ENCODE data around the gene PRKCH. TPM values are rescaled to one million over a fixed set of nuclear protein-coding genes. Genes with fewer than 3 reads are reported as not detected.

The PRKCH gene
- total and polyA plus RNA-seq, 9 donors = 10.2 to 15.5 (median 12.3) TPM

DNA sequence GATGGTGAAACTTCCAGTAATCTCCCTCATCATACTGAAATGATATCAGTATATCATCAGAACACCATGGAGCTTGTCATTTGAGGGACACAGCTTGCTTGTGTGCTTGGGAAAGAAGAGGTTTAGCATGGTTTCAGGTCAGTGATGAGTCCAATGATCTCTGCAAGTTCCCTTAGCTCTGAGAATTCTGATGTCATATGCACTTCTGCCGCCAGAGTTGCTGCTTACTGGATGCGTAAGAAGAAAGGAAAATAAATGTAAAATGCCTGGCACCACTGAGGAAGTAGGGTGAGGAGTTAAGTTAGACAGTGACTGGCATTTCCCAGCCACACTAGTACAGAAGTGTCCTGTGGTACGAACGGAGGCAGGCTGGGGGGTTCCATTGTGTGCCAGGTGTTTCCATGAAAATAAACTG, 22.6 kb downstream of the PRKCH start:
- Histone ChIP-seq H3K27ac (ENCODE audit: low read length) (no peak overlapping the region), H3K36me3 (ENCODE audit: control insufficient read depth, insufficient read depth, low read length) (no peaks in the 10 kb centered on the region), H3K4me1 (ENCODE audit: control insufficient read depth, insufficient read depth, low read length) (no peaks in the 10 kb centered on the region), H3K9me3 (replicated peaks; ENCODE audit: control insufficient read depth, low read depth, low read length) (no peaks in the 10 kb centered on the region), H3K27me3 (ENCODE audit: control insufficient read depth, insufficient read depth, low read length) (no peaks in the 10 kb centered on the region), H3K4me3 (ENCODE audit: low read length) (no peak overlapping the region)
- WGBS (ENCODE audit: insufficient coverage) = 47% methylated on average over 4 of the region's 4 CpGs
- no peak for DNase-seq

DNA sequence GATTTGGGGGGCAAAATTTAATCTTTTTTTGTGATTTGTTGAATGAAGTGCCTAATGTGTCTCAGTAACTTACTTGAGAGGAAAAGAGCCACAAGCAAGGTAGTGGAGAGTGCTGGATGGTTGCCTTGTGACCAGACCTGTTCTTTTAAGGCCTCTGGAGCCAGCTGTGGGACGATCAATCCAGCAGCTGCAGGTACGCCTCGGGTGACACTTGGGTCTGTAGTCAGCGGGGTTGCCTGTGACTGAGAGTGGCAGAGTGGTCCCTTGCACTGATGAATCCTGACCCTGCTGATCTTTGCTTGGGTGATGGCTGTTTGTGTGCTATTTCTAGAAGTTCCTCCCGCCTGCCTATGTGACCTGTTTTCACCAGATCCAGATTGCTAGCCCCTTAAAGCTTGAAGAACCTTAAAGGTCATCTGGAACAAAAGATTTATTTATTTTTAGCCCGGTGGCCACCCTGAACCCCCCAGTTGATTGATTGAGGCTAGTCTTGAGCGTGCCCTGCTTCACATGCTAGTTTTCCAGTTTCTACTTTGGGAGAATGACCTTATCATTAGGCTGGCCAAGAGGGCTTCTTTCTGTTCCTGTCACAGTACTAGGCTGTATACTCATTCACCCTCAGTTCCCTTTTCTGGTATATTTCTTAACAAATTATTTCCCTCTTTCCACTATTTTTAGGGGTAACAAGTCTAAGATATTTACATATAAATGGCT, 23.2 kb downstream of the PRKCH start:
- no peaks in the 10 kb centered on the region for H3K9me3 ChIP-seq (replicated peaks; ENCODE audit: control insufficient read depth, low read depth, low read length)
- no peaks in the 10 kb centered on the region for H3K27me3 ChIP-seq (ENCODE audit: control insufficient read depth, insufficient read depth, low read length)
- peak overlapping the region; percentile 32 for H3K27ac ChIP-seq (ENCODE audit: low read length)
- no peaks in the 10 kb centered on the region for H3K4me1 ChIP-seq (ENCODE audit: control insufficient read depth, insufficient read depth, low read length)
- no peak overlapping the region for H3K4me3 ChIP-seq (ENCODE audit: low read length)
- H3K36me3 ChIP-seq (ENCODE audit: control insufficient read depth, insufficient read depth, low read length) = no peaks in the 10 kb centered on the region
- 65% methylated on average over 6 of the region's 7 CpGs for WGBS (ENCODE audit: insufficient coverage)
- DNase-seq = no peak

DNA sequence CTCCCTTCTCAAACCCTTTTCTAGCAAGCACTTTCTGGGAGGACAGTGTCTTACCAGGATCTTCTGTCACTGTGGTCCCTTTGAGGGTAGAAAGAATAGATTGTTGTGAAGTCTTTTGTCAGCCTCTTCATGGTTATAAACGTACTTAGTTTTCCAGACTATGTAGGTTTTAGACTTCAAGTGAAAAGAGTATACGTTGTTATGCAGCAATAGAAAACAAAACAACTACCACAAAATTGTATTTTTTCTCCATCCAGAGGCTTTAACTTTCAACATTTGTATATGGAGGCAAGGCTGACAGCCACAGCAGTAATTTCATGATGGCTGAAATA, 23.7 kb downstream of the PRKCH start:
- H3K4me3 ChIP-seq (ENCODE audit: low read length) = no peak overlapping the region
- no peak overlapping the region for H3K27ac ChIP-seq (ENCODE audit: low read length)
- H3K36me3 ChIP-seq (ENCODE audit: control insufficient read depth, insufficient read depth, low read length) = no peaks in the 10 kb centered on the region
- no peak for DNase-seq
- no CpG with 5 or more reads among the region's 2 CpGs for WGBS (ENCODE audit: insufficient coverage)
- no peaks in the 10 kb centered on the region for H3K27me3 ChIP-seq (ENCODE audit: control insufficient read depth, insufficient read depth, low read length)
- no peaks in the 10 kb centered on the region for H3K9me3 ChIP-seq (replicated peaks; ENCODE audit: control insufficient read depth, low read depth, low read length)
- no peaks in the 10 kb centered on the region for H3K4me1 ChIP-seq (ENCODE audit: control insufficient read depth, insufficient read depth, low read length)

DNA sequence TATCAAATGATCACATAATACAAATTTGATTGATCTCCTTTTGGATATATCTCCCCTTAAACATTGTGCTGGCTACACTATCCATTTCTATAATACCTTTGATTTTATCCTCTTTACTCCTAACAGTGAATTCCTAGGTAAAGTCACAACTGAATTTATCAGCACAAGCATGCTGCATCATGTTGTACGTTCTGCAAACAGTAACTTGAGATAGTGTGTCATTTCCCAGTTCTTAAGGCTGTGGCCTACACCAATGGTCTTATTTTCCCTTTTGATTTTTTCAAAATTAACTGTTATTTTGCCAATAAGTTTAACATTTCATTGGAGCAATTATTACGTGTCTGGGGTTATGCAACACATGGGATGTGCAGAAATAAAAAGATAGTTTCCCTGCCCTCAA, 24.8 kb downstream of the PRKCH start:
- H3K36me3 ChIP-seq (ENCODE audit: control insufficient read depth, insufficient read depth, low read length) = no peaks in the 10 kb centered on the region
- DNase-seq = no peak
- H3K9me3 ChIP-seq (replicated peaks; ENCODE audit: control insufficient read depth, low read depth, low read length) = no peaks in the 10 kb centered on the region
- H3K27me3 ChIP-seq (ENCODE audit: control insufficient read depth, insufficient read depth, low read length) = no peaks in the 10 kb centered on the region
- no peak overlapping the region for H3K27ac ChIP-seq (ENCODE audit: low read length)
- no peaks in the 10 kb centered on the region for H3K4me1 ChIP-seq (ENCODE audit: control insufficient read depth, insufficient read depth, low read length)
- no peak overlapping the region for H3K4me3 ChIP-seq (ENCODE audit: low read length)
- WGBS (ENCODE audit: insufficient coverage) = no CpG with 5 or more reads among the region's 2 CpGs

DNA sequence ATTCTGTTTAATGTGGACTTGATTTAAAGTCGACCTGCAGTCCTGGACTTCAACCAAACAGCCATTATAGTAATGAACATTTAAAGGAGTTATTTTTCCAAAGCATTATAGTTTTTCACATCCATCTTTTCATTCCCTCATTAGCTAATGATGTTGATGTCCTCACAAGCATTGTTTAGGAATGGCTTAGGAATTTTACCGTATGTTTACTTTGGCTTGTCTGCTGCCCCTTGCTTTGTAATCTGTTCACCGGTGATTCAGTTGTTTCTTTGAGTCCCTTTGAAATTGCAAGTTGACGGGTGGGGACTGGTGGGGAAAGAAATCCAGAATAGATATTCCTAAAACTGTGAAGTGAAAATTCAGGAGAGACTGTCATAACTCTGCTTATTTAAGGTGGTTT, 25.4 kb downstream of the PRKCH start:
- Histone ChIP-seq H3K4me3 (ENCODE audit: low read length) (no peak overlapping the region), H3K27ac (ENCODE audit: low read length) (peak overlapping the region; percentile 47), H3K4me1 (ENCODE audit: control insufficient read depth, insufficient read depth, low read length) (no peaks in the 10 kb centered on the region)

DNA sequence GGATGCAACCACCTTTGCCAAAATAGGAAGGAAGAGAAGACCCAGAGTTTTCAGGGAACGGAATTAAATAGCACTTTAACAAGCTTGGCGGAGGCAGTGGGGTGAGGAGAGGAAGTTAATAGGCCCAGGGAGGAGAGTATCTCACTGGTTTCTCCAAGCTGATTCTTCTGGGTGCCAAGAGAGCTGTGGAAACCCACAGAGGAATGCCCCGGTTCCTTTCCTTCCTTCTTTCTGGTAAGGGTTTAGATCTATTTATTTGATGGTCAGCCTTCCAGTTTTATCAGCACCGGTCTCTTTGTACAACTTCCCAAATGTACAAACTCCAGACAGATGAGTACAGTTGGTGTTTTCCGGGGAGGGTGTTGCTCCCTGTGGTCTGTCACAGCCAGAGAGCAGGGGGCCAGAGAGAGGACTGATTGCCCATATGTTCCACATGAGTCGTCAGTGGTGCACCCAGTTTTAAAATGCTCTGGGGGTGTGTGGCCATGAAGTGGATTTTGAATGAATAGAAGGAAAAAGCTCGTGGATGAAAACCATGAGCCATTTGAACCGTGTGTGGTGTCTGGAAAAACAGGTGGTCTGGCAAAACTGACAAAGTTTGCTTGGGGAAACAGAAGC, 26.6 kb downstream of the PRKCH start:
- WGBS (ENCODE audit: insufficient coverage) = 28% methylated on average over 5 of the region's 8 CpGs
- Histone ChIP-seq H3K4me1 (ENCODE audit: control insufficient read depth, insufficient read depth, low read length) (no peaks in the 10 kb centered on the region), H3K27me3 (ENCODE audit: control insufficient read depth, insufficient read depth, low read length) (no peaks in the 10 kb centered on the region), H3K9me3 (replicated peaks; ENCODE audit: control insufficient read depth, low read depth, low read length) (no peaks in the 10 kb centered on the region), H3K4me3 (ENCODE audit: low read length) (no peak overlapping the region), H3K27ac (ENCODE audit: low read length) (peak overlapping the region; percentile 7), H3K36me3 (ENCODE audit: control insufficient read depth, insufficient read depth, low read length) (no peaks in the 10 kb centered on the region)
- DNase-seq = no peak

More for the DNA sequence above, 25.4 kb downstream of the PRKCH start:
- H3K36me3 ChIP-seq (ENCODE audit: control insufficient read depth, insufficient read depth, low read length) = no peaks in the 10 kb centered on the region
- WGBS (ENCODE audit: insufficient coverage) = 93% methylated on average over 2 of the region's 4 CpGs
- H3K9me3 ChIP-seq (replicated peaks; ENCODE audit: control insufficient read depth, low read depth, low read length) = no peaks in the 10 kb centered on the region
- H3K27me3 ChIP-seq (ENCODE audit: control insufficient read depth, insufficient read depth, low read length) = no peaks in the 10 kb centered on the region
- DNase-seq = no peak

DNA sequence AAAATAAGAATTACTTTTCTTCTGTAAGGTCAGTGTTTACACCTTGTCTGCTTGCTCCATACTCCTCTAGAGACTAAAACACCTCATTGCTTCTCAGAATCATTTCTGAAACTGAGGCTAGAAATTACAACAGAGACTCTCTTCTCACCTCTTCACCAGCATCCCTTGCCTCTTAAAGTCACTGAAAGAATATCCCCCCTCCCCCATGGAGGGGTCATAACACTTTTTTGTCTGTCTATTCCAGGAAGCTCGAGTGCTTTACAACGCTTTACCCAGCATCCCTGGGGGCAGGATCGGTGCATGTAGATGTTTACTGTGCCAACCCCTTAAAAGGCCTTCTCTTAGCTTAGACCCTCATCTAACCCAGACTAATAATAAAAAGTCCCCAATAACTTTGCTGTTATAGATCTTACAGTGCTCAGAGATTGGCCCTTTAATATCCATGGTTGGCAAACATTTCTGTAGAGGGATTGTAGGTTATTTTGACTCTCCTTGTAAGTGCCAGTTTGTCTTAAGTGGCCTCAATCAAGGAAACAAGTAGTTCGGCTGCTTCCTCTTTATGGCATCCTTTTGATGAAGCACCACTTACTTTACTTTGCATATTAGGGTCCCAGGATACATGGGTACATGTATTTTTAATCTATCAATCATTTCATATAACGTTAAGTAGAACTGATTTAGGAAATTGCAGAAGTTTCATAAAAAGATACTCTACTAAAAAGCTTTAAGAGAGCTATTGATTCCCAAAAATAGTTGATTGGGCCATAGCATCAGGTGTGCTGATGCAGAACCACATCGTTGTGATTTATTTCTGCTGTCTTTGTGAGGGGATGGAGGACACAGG, 29.3 kb downstream of the PRKCH start:
- no peak for DNase-seq
- no peaks in the 10 kb centered on the region for H3K27me3 ChIP-seq (ENCODE audit: control insufficient read depth, insufficient read depth, low read length)
- H3K9me3 ChIP-seq (replicated peaks; ENCODE audit: control insufficient read depth, low read depth, low read length) = no peaks in the 10 kb centered on the region
- no peaks in the 10 kb centered on the region for H3K36me3 ChIP-seq (ENCODE audit: control insufficient read depth, insufficient read depth, low read length)
- no peak overlapping the region for H3K27ac ChIP-seq (ENCODE audit: low read length)
- H3K4me1 ChIP-seq (ENCODE audit: control insufficient read depth, insufficient read depth, low read length) = no peaks in the 10 kb centered on the region
- WGBS (ENCODE audit: insufficient coverage) = no CpG with 5 or more reads among the region's 6 CpGs
- H3K4me3 ChIP-seq (ENCODE audit: low read length) = no peak overlapping the region

DNA sequence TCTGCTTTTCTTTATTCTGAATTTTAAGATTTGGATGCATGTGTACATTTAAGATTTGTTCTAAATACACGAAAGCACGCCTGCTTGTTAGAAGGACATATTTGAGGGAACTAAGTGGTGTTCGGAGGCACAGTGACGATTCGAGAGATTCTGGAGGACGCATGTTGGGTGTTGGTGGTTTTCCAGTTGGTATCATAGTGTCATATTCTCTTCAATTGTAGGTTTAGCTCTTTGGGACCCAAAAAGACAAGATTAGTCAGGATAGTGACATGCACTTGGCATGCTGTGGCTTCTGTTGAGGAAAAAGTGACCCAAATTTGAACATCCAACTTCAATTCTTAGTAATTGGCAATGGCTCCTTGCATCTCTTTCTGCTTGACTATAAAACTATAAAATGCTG, 30.1 kb downstream of the PRKCH start:
- no peak for DNase-seq
- Histone ChIP-seq H3K9me3 (replicated peaks; ENCODE audit: control insufficient read depth, low read depth, low read length) (no peaks in the 10 kb centered on the region), H3K36me3 (ENCODE audit: control insufficient read depth, insufficient read depth, low read length) (no peaks in the 10 kb centered on the region), H3K27me3 (ENCODE audit: control insufficient read depth, insufficient read depth, low read length) (no peaks in the 10 kb centered on the region), H3K4me1 (ENCODE audit: control insufficient read depth, insufficient read depth, low read length) (no peaks in the 10 kb centered on the region), H3K4me3 (ENCODE audit: low read length) (no peak overlapping the region), H3K27ac (ENCODE audit: low read length) (no peak overlapping the region)
- 91% methylated on average over 6 of the region's 6 CpGs for WGBS (ENCODE audit: insufficient coverage)

DNA sequence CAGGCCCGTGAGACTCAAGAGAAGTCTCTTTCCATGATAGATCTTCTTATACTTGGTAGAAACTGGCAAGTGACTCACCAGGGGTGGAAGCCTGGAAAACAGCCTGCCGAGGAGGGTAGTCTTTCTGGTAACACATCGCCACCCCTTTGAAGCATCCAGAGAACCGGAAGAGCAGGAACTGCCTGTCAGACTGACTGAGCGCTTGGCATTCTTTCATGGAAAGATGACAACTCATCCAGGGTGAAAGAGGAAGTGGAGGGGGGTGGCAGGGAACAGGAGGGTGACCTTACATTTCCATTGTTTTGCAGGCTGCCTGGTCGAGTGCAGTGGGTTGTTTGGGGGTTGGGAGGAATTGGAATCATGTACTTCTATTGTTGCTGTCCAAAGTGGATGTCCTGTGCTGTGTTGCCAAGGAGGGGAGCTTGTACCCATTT, 34.5 kb downstream of the PRKCH start:
- Histone ChIP-seq H3K27me3 (ENCODE audit: control insufficient read depth, insufficient read depth, low read length) (no peaks in the 10 kb centered on the region), H3K36me3 (ENCODE audit: control insufficient read depth, insufficient read depth, low read length) (no peaks in the 10 kb centered on the region), H3K4me1 (ENCODE audit: control insufficient read depth, insufficient read depth, low read length) (no peaks in the 10 kb centered on the region), H3K4me3 (ENCODE audit: low read length) (no peak overlapping the region), H3K9me3 (replicated peaks; ENCODE audit: control insufficient read depth, low read depth, low read length) (no peaks in the 10 kb centered on the region), H3K27ac (ENCODE audit: low read length) (peak overlapping the region; percentile 31)
- peak; percentile 58 for DNase-seq
- WGBS (ENCODE audit: insufficient coverage) = 39% methylated on average over 3 of the region's 6 CpGs

DNA sequence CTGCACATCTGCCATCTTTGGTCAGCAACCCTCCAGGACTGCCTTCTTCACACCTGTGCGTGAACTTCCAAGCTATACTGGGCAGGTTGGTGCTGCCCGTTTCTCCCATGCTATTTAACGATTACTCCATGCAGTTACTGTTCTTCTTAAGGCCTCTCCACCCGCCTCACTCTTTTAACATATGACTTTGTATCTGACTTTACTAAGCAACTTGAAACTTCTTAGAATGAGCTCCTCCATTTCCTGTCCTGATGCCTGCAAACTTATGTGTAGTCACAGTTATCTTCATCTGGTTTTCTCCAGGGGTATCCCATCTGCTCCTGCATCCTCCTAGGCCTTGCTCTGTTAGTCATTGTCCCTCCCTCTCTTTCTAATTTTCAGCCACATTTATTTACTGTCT, 35.7 kb downstream of the PRKCH start:
- no peak for DNase-seq
- Histone ChIP-seq H3K4me3 (ENCODE audit: low read length) (no peak overlapping the region), H3K9me3 (replicated peaks; ENCODE audit: control insufficient read depth, low read depth, low read length) (no peaks in the 10 kb centered on the region), H3K27me3 (ENCODE audit: control insufficient read depth, insufficient read depth, low read length) (no peaks in the 10 kb centered on the region), H3K27ac (ENCODE audit: low read length) (no peak overlapping the region), H3K4me1 (ENCODE audit: control insufficient read depth, insufficient read depth, low read length) (no peaks in the 10 kb centered on the region), H3K36me3 (ENCODE audit: control insufficient read depth, insufficient read depth, low read length) (no peaks in the 10 kb centered on the region)
- WGBS (ENCODE audit: insufficient coverage) = 85% methylated on average over 4 of the region's 4 CpGs

Measured in muscle of leg (tissue), 11 donors.